HepG2 (cell line): ENCODE data around the gene KBTBD13. TPM values are rescaled to one million over a fixed set of nuclear protein-coding genes. Genes with fewer than 3 reads are reported as not detected.
A peak's percentile ranks its signal among the peaks of the same experiment; 100 is the strongest.

Source experiments
- ATAC-seq: fragments of 200-7000 bp; cut with Tn5 transposase; 3 replicates; pipeline ENCODE4 v1.9.1; 2020; ENCODE audit warnings: mild to moderate bottlenecking, moderate library complexity
- BruUV-seq: library from RNA; stranded (reverse); fragments of 400-500 nt; replicated peaks from 2 replicates; lab custom pipeline; 2021; lab: Mats Ljungman, UMichigan
- CTCF ChIA-PET: fragments of 300-600 bp; formaldehyde crosslinking; extraction: SDS; loops from one replicate; lab custom pipeline; 2021; ENCODE audit warnings: low total read pairs, inconsistent platforms, low intra/inter-chr PET ratio; lab: Yijun Ruan, JAX
- POLR2A ChIA-PET: fragments of 350-600 bp; sonication (Branson Sonifier 250); formaldehyde crosslinking; loops from one replicate; lab custom pipeline; 2020; ENCODE audit warnings: antibody characterized with exemption, inconsistent platforms; lab: Yijun Ruan, JAX
- DNase-seq: peaks from one replicate; pipeline ENCODE4 v3.0.0-alpha.2; 2015; ENCODE audit warnings: low spot score
- FAIRE-seq: peaks from 3 replicates; lab custom pipeline; 2011; peaks lifted over from hg19 to GRCh38; lab: Jason Lieb, UNC
- H2AFZ ChIP-seq: one replicate; pipeline ENCODE4 v1.6.1; 2011; ENCODE audit warnings: low read length, inconsistent platforms
- H3K27ac ChIP-seq: fragments of 300-600 bp; 3 replicates; pipeline ENCODE4 v1.8.0; 2011; ENCODE audit warnings: mixed run types, mild to moderate bottlenecking, mixed read lengths, low read length, inconsistent platforms; ENCODE audit not compliant: insufficient read depth; ENCODE audit errors: extremely low read length
- H3K27me3 ChIP-seq, 2 experiments: fragments of 200-600 bp in 1 of 2; 2 replicates in 1 of 2; 3 replicates in 1 of 2; pipeline versions ENCODE4 v1.6.0 to v1.8.0; 2011; ENCODE audit warnings: low read length in 2 of 2, mild to moderate bottlenecking in 2 of 2, moderate library complexity in 2 of 2, inconsistent platforms in 1 of 2; ENCODE audit not compliant: insufficient read depth in 2 of 2, control insufficient read depth in 1 of 2
- H3K36me3 ChIP-seq, 2 experiments: fragments of 200-600 bp in 1 of 2; replicated peaks in 1 of 2; 2 replicates in 1 of 2; 3 replicates in 1 of 2; pipeline versions ENCODE4 v1.5.1 to v1.8.0; 2011; ENCODE audit warnings: low read length in 2 of 2, inconsistent platforms in 1 of 2; ENCODE audit not compliant: insufficient read depth in 2 of 2, control insufficient read depth in 1 of 2
- H3K4me1 ChIP-seq: 2 replicates; pipeline ENCODE4 v1.5.1; 2012; ENCODE audit warnings: low read length, inconsistent platforms; ENCODE audit not compliant: insufficient read depth
- H3K4me2 ChIP-seq: 2 replicates; pipeline ENCODE4 v1.6.0; 2011; ENCODE audit warnings: low read depth, low read length, inconsistent platforms
- H3K4me3 ChIP-seq, 3 experiments: fragments of 200-600 bp in 1 of 3; sonication (generic), shearing (Covaris generic) in 1 of 3; replicated peaks in 1 of 3; 2 replicates each; pipeline ENCODE4 v1.5.1; 2011 to 2016; ENCODE audit warnings: low read length in 3 of 3, inconsistent platforms in 2 of 3, low read depth in 2 of 3, mild to moderate bottlenecking in 2 of 3, control low read depth in 1 of 3, mixed read lengths in 1 of 3; ENCODE audit not compliant: insufficient read depth in 1 of 3
- H3K79me2 ChIP-seq: one replicate; pipeline ENCODE4 v1.6.1; 2011; ENCODE audit warnings: low read length, inconsistent platforms; ENCODE audit not compliant: insufficient read depth
- H3K9ac ChIP-seq: 2 replicates; pipeline ENCODE4 v1.6.0; 2011; ENCODE audit warnings: mild to moderate bottlenecking, low read depth, low read length, inconsistent platforms; ENCODE audit not compliant: insufficient read depth
- H3K9me3 ChIP-seq: 2 replicates; pipeline ENCODE4 v1.5.1; 2012; ENCODE audit warnings: mild to moderate bottlenecking, low read length
- H4K20me1 ChIP-seq: 2 replicates; pipeline ENCODE4 v1.6.0; 2011; ENCODE audit warnings: inconsistent platforms, mild to moderate bottlenecking, low read length, moderate library complexity; ENCODE audit not compliant: insufficient read depth
- ARNT ChIP-seq: fragments of 450-650 bp; IDR thresholded peaks from 2 replicates; pipeline ENCODE4 v1.6.1; 2017
- FIP1L1 ChIP-seq: fragments of 200-400 bp; formaldehyde crosslinking; IDR thresholded peaks from 2 replicates; pipeline ENCODE4 v1.6.1; 2018; ENCODE audit warnings: low read depth, mild to moderate bottlenecking, low read length, moderate library complexity, borderline replicate concordance; ENCODE audit not compliant: insufficient read depth
- FOSL2 ChIP-seq: sonication (generic); formaldehyde crosslinking; IDR thresholded peaks from 2 replicates; pipeline ENCODE4 v1.4.0; 2020; ENCODE audit warnings: missing genetic modification reagents
- GFI1 ChIP-seq: sonication (generic); formaldehyde crosslinking; IDR thresholded peaks from 2 replicates; pipeline ENCODE4 v1.5.0; 2020; ENCODE audit warnings: missing genetic modification reagents, mild to moderate bottlenecking, borderline replicate concordance
- HNF4G ChIP-seq, 2 experiments: sonication (generic) in 1 of 2; formaldehyde crosslinking in 1 of 2; IDR thresholded peaks; 2 replicates each; pipeline versions ENCODE4 v1.4.0 to v1.6.1; 2011 to 2020; ENCODE audit warnings: borderline replicate concordance in 2 of 2, low read depth in 2 of 2, mild to moderate bottlenecking in 2 of 2, low read length in 1 of 2, missing genetic modification reagents in 1 of 2, moderate library complexity in 1 of 2
- MTA3 ChIP-seq: sonication (generic); formaldehyde crosslinking; IDR thresholded peaks from 2 replicates; pipeline ENCODE4 v1.4.0; 2020; ENCODE audit warnings: missing genetic modification reagents
- REL ChIP-seq: sonication (generic); formaldehyde crosslinking; conservative IDR thresholded peaks from 2 replicates; pipeline ENCODE4 v1.8.0; 2022; ENCODE audit warnings: mild to moderate bottlenecking, missing genetic modification reagents, moderate library complexity
- SP2 ChIP-seq: sonication (generic); formaldehyde crosslinking; IDR thresholded peaks from 2 replicates; pipeline ENCODE4 v1.5.1; 2020; ENCODE audit warnings: mild to moderate bottlenecking, missing genetic modification reagents
- TFDP1 ChIP-seq: IDR thresholded peaks from 2 replicates; pipeline ENCODE4 v1.6.1; 2016; ENCODE audit warnings: missing compliant biosample characterization, missing genetic modification reagents, borderline replicate concordance
- ZC3H13 ChIP-seq: sonication (generic); formaldehyde crosslinking; IDR thresholded peaks from 2 replicates; pipeline ENCODE4 v1.8.1; 2023; ENCODE audit warnings: mild to moderate bottlenecking, missing genetic modification reagents, moderate library complexity
- ZNF326 ChIP-seq: sonication (generic); formaldehyde crosslinking; IDR thresholded peaks from 2 replicates; pipeline ENCODE4 v1.4.0; 2020; ENCODE audit warnings: missing genetic modification reagents, borderline replicate concordance
- ZNF367 ChIP-seq: sonication (generic); formaldehyde crosslinking; IDR thresholded peaks from 2 replicates; pipeline ENCODE4 v1.4.0; 2020; ENCODE audit warnings: missing genetic modification reagents, borderline replicate concordance
- ZNF451 ChIP-seq: sonication (generic); formaldehyde crosslinking; IDR thresholded peaks from 2 replicates; pipeline ENCODE4 v1.5.0; 2020; ENCODE audit warnings: mild to moderate bottlenecking, missing genetic modification reagents
- ZNF746 ChIP-seq: sonication (generic); formaldehyde crosslinking; IDR thresholded peaks from 2 replicates; pipeline ENCODE4 v1.8.0; 2022; ENCODE audit warnings: mild to moderate bottlenecking, missing genetic modification reagents
- WGBS: methylation state at CpG from one replicate; pipeline ENCODE4 v1.1.6; 2017; ENCODE audit warnings: low lambda C conversion rate; 5-methylcytosine and 5-hydroxymethylcytosine counted together
- in situ Hi-C: cut with HindIII; loops from 2 replicates; pipeline ENCODE4 v1.10.0; 2017; ENCODE audit warnings: low pct_unique_long_range_greater_than_20kb; ENCODE audit not compliant: extremely low pct_ligation_motif_present
- intact Hi-C: fragments of 100-400 bp; cut with micrococcal nuclease; formaldehyde crosslinking; loops from one replicate; pipeline ENCODE4 v1.10.0; 2022; ENCODE audit not compliant: unreplicated experiment
- polyA plus RNA-seq, 8 experiments: library from polyadenylated mRNA; depleted of rRNA in 3 of 8; stranded (reverse) in 7 of 8; unstranded in 1 of 8; fragments of >200 nt; fragmentation: Illumina TruSeq in 4 of 8; extraction: Trizol in 4 of 8; gene quantifications; 2 replicates each; pipeline versions ENCODE4 v1.2.1 to v1.2.3, GENCODE V29; 2011 to 2016; ENCODE audit warnings: low read depth in 4 of 8, missing spikeins in 1 of 8, mixed read lengths in 1 of 8; ENCODE audit not compliant: insufficient read depth in 1 of 8
- total RNA-seq, 5 experiments: library from RNA; depleted of rRNA; stranded (reverse); fragments of >200 nt; fragmentation: Illumina TruSeq; extraction: Trizol; gene quantifications; 2 replicates each; pipeline ENCODE4 v1.2.3, GENCODE V29; 2016; ENCODE audit warnings: low read depth in 1 of 5

Gene KBTBD13
- total and polyA plus RNA-seq, 2 of the 13 experiments (the other 11 are each of a cell fraction or from before 2014, with no cell fraction given) = not detected

GRCh38 chr15:65101411-65101890 is 24.9 kb downstream of the KBTBD13 start (continued):
- no peak for TF ChIP-seq MTA3 (CRISPR knock-in tag)
- peak; percentile 12; the same call in 1 of the 2 replicates for TF ChIP-seq FOSL2

GRCh38 chr15:65101891-65102708 is 25.6 kb downstream of the KBTBD13 start:
- in situ Hi-C loops = no loop called here
- no peak overlapping the region for H2AFZ ChIP-seq
- H3K9ac ChIP-seq = no peak overlapping the region
- H3K9me3 ChIP-seq = no peaks in the 10 kb centered on the region
- H3K27me3 ChIP-seq = no peaks in the 10 kb centered on the region
- H4K20me1 ChIP-seq = no peaks in the 10 kb centered on the region
- H3K79me2 ChIP-seq = no peaks in the 10 kb centered on the region
- H3K27ac ChIP-seq = no peak overlapping the region
- TF ChIP-seq GFI1 (CRISPR knock-in tag) (peak; percentile 39; the same call in 1 of the 2 replicates), ZNF746 (CRISPR knock-in tag) (no peak)
- H3K4me3 ChIP-seq = no peak overlapping the region
- H3K36me3 ChIP-seq = peaks cover 6 to 18% of the 10 kb centered on the region in 2 experiments; a peak in 4 of 5 replicates
- ATAC-seq = peak; percentile 33; the same call in 2 of the 3 replicates
- intact Hi-C loops = loop anchor here (1.0 kb wide), 2 partner anchors 48 to 69 kb away; no protein-coding TSS in a partner anchor
- DNase-seq = no peak
- CTCF ChIA-PET = interaction anchor here (1.2 to 3.4 kb wide), 4 partner anchors 16 to 69 kb away, joined by 3 to 56 read pairs (median 20); no protein-coding TSS in a partner anchor
- POLR2A ChIA-PET = interaction anchor here (1.0 to 1.4 kb wide), 3 partner anchors 46 to 68 kb away, joined by 3 to 4 read pairs (median 3); no protein-coding TSS in a partner anchor
- WGBS = 93% methylated on average over 53 of the region's 75 CpGs
- H3K4me1 ChIP-seq = no peaks in the 10 kb centered on the region
- no peak for FAIRE-seq
- H3K4me2 ChIP-seq = no peak overlapping the region
- no TSS peak for BruUV-seq

- Histone ChIP-seq H3K79me2 (no peaks in the 10 kb centered on the region), H3K9ac (no peak overlapping the region), H3K36me3 (peaks cover 6 to 18% of the 10 kb centered on the region in 2 experiments; a peak in 4 of 5 replicates), H4K20me1 (no peaks in the 10 kb centered on the region), H3K4me3 (no peak overlapping the region), H3K4me1 (no peaks in the 10 kb centered on the region), H2AFZ (no peak overlapping the region), H3K4me2 (no peak overlapping the region), H3K27ac (no peak overlapping the region), H3K27me3 (no peaks in the 10 kb centered on the region; a peak in 1 of 5 replicates), H3K9me3 (no peaks in the 10 kb centered on the region)
- DNase-seq (no peak), FAIRE-seq (no peak), ATAC-seq (no peak)
- TF ChIP-seq ZNF451 (CRISPR knock-in tag) (no peak), SP2 (CRISPR knock-in tag) (no peak), ARNT (no peak), ZNF326 (no peak), REL (CRISPR knock-in tag) (no peak), ZC3H13 (CRISPR knock-in tag) (no peak), FIP1L1 (no peak), ZNF367 (CRISPR knock-in tag) (no peak), HNF4G (IDR thresholded peaks at IDR 0.05; ENCODE audit: borderline replicate concordance, low read depth, low read length) (no peak), HNF4G (CRISPR knock-in tag; IDR thresholded peaks at IDR 0.05; ENCODE audit: borderline replicate concordance, low read depth) (no peak), TFDP1 (no peak)
- 98% methylated on average over 3 of the region's 3 CpGs for WGBS
- CTCF ChIA-PET = interaction anchor here (2.3 kb wide), 1 partner anchor 48 kb away, joined by 29 read pairs; no protein-coding TSS in a partner anchor
- POLR2A ChIA-PET = no interaction called here
- intact Hi-C loops (no loop called here), in situ Hi-C loops (no loop called here)
- BruUV-seq = no TSS peak
These were observed 26.4 kb downstream of the KBTBD13 start for GRCh38 chr15:65102912-65103311.
